Spinal cord (tissue), 10 donors: ENCODE results near the gene LCA5L. TPM values are rescaled to one million over a fixed set of nuclear protein-coding genes. Genes with fewer than 3 reads are reported as not detected.
A peak's percentile ranks its signal among the peaks of the same experiment; 100 is the strongest.
"Not testable (repeated sequence)": the region's sequence is repeated elsewhere in the genome, so short reads cannot be mapped to it uniquely, and the experiment has no call there.

ENCODE experiments used
- DNase-seq, 6 donors: peaks; one replicate each; pipeline versions ENCODE4 v3.0.0 to v3.0.0-alpha.2; 2013 to 2015; ENCODE audit warnings: low spot score in 6 of 6, low read depth in 4 of 6
- H3K27ac ChIP-seq: one replicate; pipeline ENCODE4 v1.5.1; 2013; ENCODE audit warnings: low read depth, low read length, control low read depth
- H3K27me3 ChIP-seq: one replicate; pipeline ENCODE4 v1.6.1; 2013; ENCODE audit warnings: low read length; ENCODE audit not compliant: control insufficient read depth, insufficient read depth
- H3K36me3 ChIP-seq: one replicate; pipeline ENCODE4 v1.6.1; 2013; ENCODE audit warnings: low read length; ENCODE audit not compliant: control insufficient read depth, insufficient read depth
- H3K4me1 ChIP-seq: one replicate; pipeline ENCODE4 v1.6.1; 2013; ENCODE audit warnings: low read length; ENCODE audit not compliant: control insufficient read depth, insufficient read depth
- H3K4me3 ChIP-seq: one replicate; pipeline ENCODE4 v1.5.1; 2013; ENCODE audit warnings: low read depth, low read length, control low read depth
- H3K9me3 ChIP-seq: one replicate; pipeline ENCODE4 v1.6.1; 2013; ENCODE audit warnings: low read length; ENCODE audit not compliant: control insufficient read depth, insufficient read depth
- WGBS: methylation state at CpG from one replicate; pipeline ENCODE4 v1.1.5; 2013; ENCODE audit warnings: missing lambda C conversion rate; ENCODE audit not compliant: insufficient coverage; 5-methylcytosine and 5-hydroxymethylcytosine counted together
- polyA plus RNA-seq, 2 donors: library from polyadenylated mRNA; unstranded; fragments of 120-200 nt; gene quantifications; one replicate each; pipeline ENCODE4 v1.2.1, GENCODE V29; 2013; ENCODE audit not compliant: insufficient read length in 2 of 2
- total RNA-seq, 2 donors: library from RNA; depleted of rRNA in 1 of 2; stranded (reverse); fragments of 120-200 nt in 1 of 2; fragments of >200 nt in 1 of 2; gene quantifications; one replicate each; pipeline versions ENCODE4 v1.2.3 to v1.2.4, GENCODE V29; 2013 to 2014
- donor health status: healthy.

The LCA5L gene
- total and polyA plus RNA-seq, 4 donors = 2.1 to 4.3 (median 3.1) TPM

DNA sequence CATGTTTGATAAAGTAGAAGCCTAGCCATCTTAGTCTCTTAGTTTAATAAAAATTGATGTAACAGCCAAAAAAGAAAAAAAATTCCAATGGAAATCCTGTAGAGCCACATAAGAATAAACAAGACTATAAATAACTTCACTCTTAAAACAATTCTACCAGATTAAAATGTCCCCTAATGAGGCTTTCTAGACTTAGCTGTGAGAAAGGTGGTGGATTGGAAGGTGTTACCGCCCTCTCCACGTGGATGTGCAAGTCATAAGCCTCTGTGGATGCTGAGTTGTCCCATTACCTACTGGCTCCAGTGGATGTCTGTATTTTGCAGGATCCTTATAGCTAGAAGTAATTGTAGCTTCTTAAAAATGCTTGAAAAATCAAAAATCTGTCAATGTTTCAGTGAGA is 14.6 kb downstream of the LCA5L start:
- 83% methylated on average over 2 of the region's 2 CpGs for WGBS
- Histone ChIP-seq H3K27me3 (no peaks in the 10 kb centered on the region), H3K9me3 (no peaks in the 10 kb centered on the region), H3K36me3 (no peaks in the 10 kb centered on the region), H3K27ac (no peak overlapping the region), H3K4me3 (no peak overlapping the region), H3K4me1 (no peaks in the 10 kb centered on the region)
- DNase-seq = no peak

- no peaks in the 10 kb centered on the region for H3K36me3 ChIP-seq
- DNase-seq = no peak
- no peaks in the 10 kb centered on the region for H3K27me3 ChIP-seq
- no peaks in the 10 kb centered on the region for H3K4me1 ChIP-seq
- WGBS = 33% methylated on average over 4 of the region's 4 CpGs
- H3K9me3 ChIP-seq = no peaks in the 10 kb centered on the region
- H3K4me3 ChIP-seq = no peak overlapping the region
- H3K27ac ChIP-seq = no peak overlapping the region
Observed at GRCh38 chr21:39430457-39430856, 15.1 kb downstream of the LCA5L start.

DNA sequence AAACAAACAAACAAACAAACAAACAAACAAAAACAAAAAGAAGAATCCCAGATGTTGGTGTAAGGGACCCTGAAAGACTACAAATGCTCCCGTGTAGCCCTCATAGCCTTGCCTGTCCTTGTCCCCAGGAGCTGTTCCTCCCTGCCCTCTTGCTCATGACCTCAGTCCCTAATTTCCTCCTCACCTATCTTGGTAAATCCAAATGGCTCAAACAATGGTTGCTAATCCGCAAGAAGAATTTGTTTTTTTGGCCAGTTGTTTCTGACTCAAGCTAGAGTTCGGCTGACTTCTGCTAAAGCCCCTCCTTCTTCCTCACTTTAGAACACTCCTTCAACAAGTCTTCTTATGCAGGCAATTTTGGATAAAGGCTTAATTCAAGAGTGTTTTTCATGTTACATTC is 15.6 kb downstream of the LCA5L start:
- no peaks in the 10 kb centered on the region for H3K27me3 ChIP-seq
- WGBS = 100% methylated on average over 2 of the region's 3 CpGs
- no peaks in the 10 kb centered on the region for H3K36me3 ChIP-seq
- no peak overlapping the region for H3K4me3 ChIP-seq
- DNase-seq = no peak
- no peaks in the 10 kb centered on the region for H3K9me3 ChIP-seq
- no peaks in the 10 kb centered on the region for H3K4me1 ChIP-seq
- no peak overlapping the region for H3K27ac ChIP-seq

GRCh38 chr21:39429445-39429844 is 16.1 kb downstream of the LCA5L start:
- Histone ChIP-seq H3K36me3 (no peaks in the 10 kb centered on the region), H3K27ac (no peak overlapping the region), H3K9me3 (no peaks in the 10 kb centered on the region), H3K27me3 (no peaks in the 10 kb centered on the region), H3K4me1 (no peaks in the 10 kb centered on the region), H3K4me3 (no peak overlapping the region)
- DNase-seq = no peak
- no CpG with 5 or more reads among the region's 2 CpGs for WGBS

- Histone ChIP-seq H3K4me1 (no peaks in the 10 kb centered on the region), H3K27me3 (no peaks in the 10 kb centered on the region), H3K36me3 (no peaks in the 10 kb centered on the region), H3K9me3 (no peaks in the 10 kb centered on the region), H3K27ac (no peak overlapping the region), H3K4me3 (no peak overlapping the region)
- 0% methylated on average over 1 of the region's 5 CpGs for WGBS
- no peak for DNase-seq
Observed at GRCh38 chr21:39422527-39423241, 22.9 kb downstream of the LCA5L start.

GRCh38 chr21:39419204-39419603 is 26.4 kb downstream of the LCA5L start:
- H3K36me3 ChIP-seq, H3K27me3 ChIP-seq, H3K4me3 ChIP-seq, H3K27ac ChIP-seq, H3K9me3 ChIP-seq, DNase-seq, H3K4me1 ChIP-seq: not testable (repeated sequence)
- WGBS = 97% methylated on average over 4 of the region's 5 CpGs

DNA sequence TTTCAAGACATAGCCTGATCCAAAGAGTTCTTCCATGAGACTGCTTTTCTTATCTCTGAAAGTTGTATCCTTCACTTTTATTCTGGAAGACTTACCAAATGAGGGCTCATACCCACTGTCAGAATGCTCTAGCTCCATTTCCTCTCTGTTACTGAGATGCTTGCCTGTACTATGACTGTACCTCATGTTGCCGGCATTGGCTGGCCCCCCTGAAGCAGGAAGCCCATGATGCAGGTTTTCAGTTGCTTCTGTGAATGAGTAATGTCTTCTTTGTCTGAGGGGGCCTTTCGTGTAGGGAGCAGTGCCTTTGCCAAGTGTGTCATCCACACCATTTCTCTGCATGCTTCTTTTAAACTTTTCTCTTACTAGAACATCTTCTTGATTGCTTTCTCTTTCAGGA is 39.5 kb downstream of the LCA5L start:
- no peak overlapping the region for H3K27ac ChIP-seq
- peaks cover 17% of the 10 kb centered on the region for H3K36me3 ChIP-seq
- no peaks in the 10 kb centered on the region for H3K27me3 ChIP-seq
- no peak for DNase-seq
- H3K4me1 ChIP-seq = no peaks in the 10 kb centered on the region
- no peaks in the 10 kb centered on the region for H3K9me3 ChIP-seq
- 100% methylated on average over 1 of the region's 2 CpGs for WGBS
- no peak overlapping the region for H3K4me3 ChIP-seq

DNA sequence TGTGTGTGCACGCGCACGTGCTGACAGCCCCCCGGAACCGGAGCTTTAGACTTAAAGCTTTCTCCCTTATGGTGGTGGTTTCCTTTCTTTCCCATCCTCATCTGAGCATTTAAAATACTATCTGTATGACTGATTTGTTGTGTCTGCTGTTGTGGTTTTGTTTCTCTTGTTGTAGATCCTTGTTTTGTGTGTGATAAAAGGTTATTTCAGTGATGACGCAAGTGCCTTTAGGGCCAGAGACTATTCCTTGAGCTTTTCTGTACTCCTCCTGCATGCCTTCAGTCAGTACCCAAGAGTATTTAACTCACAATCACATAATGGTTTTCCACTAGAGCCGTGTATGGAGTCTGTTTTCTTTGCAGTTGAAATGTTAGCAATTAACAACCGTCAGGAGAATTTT is 45.4 kb downstream of the LCA5L start:
- H3K36me3 ChIP-seq = peaks cover 23% of the 10 kb centered on the region
- 65% methylated on average over 2 of the region's 8 CpGs for WGBS
- no peak overlapping the region for H3K4me3 ChIP-seq
- no peaks in the 10 kb centered on the region for H3K27me3 ChIP-seq
- H3K9me3 ChIP-seq = no peaks in the 10 kb centered on the region
- H3K4me1 ChIP-seq = no peaks in the 10 kb centered on the region
- peak in 1 of 6 donors; percentile 68 for DNase-seq
- H3K27ac ChIP-seq = no peak overlapping the region

DNA sequence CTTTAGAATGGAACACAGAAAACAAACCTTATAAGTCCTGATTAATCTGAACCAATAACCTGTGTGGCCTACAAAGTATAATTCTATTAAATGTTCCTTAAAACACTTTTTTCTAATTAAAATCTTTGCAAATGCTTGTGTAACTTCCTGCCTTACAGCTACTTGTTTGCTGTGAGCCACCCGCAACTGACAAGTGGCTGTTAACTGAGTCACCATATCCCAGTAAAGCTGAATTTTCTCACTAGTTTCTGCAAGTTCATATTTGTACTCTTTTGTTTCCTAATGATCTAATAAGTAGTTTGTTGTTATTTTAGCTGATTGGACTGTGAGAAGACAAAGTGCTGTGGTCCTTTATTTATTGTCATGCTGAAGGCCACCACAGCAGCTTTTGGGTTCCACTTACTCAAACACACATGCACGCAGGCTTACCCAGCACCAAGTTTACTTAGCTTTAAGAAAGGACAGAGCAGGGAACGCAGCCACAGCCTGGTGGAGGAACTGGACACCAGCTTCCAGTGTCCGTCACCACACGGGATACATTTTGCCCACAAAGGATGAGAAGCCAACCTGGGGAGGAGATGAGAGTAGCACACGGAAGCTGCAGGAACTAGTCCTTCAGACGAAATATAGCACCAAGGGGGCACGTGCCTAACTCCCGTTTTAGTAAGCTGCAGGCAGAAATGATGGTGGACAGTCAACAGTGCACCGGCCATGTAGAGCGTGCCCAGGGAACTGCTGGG is 47.8 kb downstream of the LCA5L start:
- 96% methylated on average over 9 of the region's 11 CpGs for whole genome bisulfite sequencing

DNA sequence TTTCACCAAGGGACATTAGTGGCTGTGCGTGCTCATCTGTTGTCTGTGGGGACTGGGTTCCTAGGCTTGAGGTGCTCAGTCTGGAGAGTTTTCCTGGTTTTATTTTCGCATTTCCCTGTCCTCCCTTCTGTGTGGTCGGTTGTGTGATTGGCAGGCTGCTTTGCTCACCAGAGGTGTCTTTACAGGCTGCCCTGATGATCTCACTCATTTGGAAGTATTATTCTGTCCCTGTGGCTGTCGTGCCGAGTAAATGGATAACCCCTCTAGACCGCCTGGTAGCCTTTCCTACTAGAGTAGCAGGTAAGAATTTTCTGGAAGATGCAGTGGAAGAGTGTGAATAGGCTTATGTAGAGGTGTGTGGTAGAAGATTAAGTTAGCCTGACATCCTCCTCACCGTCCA is 52.6 kb downstream of the LCA5L start:
- Histone ChIP-seq H3K27ac (no peak overlapping the region), H3K27me3 (no peaks in the 10 kb centered on the region), H3K4me3 (no peak overlapping the region), H3K4me1 (peaks cover 17% of the 10 kb centered on the region), H3K9me3 (no peaks in the 10 kb centered on the region), H3K36me3 (peaks cover 50% of the 10 kb centered on the region)
- DNase-seq = no peak
- WGBS = 97% methylated on average over 6 of the region's 7 CpGs

More for the DNA sequence above, 47.8 kb downstream of the LCA5L start:
- no peak overlapping the region for H3K27ac ChIP-seq
- H3K36me3 ChIP-seq = peaks cover 39% of the 10 kb centered on the region
- H3K4me1 ChIP-seq = no peaks in the 10 kb centered on the region
- no peaks in the 10 kb centered on the region for H3K27me3 ChIP-seq
- H3K4me3 ChIP-seq = no peak overlapping the region
- H3K9me3 ChIP-seq = no peaks in the 10 kb centered on the region
- DNase-seq = no peak
